BE2C (cell line): Measurements from ENCODE around the gene C10orf95. TPM values are rescaled to one million over a fixed set of nuclear protein-coding genes. Genes with fewer than 3 reads are reported as not detected.
A peak's percentile ranks its signal among the peaks of the same experiment; 100 is the strongest.
"Not testable (repeated sequence)": the region's sequence is repeated elsewhere in the genome, so short reads cannot be mapped to it uniquely, and the experiment has no call there.

Experiments
- DNase-seq: peaks from one replicate; pipeline ENCODE4 v3.0.0-alpha.2; 2020
- H3K27me3 ChIP-seq: fragments of 250-450 bp; sonication (Bioruptor Pico); 2 replicates; pipeline ENCODE4 v1.5.1; 2020; ENCODE audit warnings: mild to moderate bottlenecking
- H3K36me3 ChIP-seq: fragments of 250-450 bp; sonication (Bioruptor Pico); 2 replicates; pipeline ENCODE4 v1.5.1; 2020; ENCODE audit warnings: mild to moderate bottlenecking
- H3K4me1 ChIP-seq: fragments of 250-450 bp; sonication (Bioruptor Pico); 2 replicates; pipeline ENCODE4 v1.5.1; 2020
- H3K4me3 ChIP-seq: 2 replicates; pipeline ENCODE4 v1.5.1; 2011; ENCODE audit warnings: low read depth, low read length
- H3K9me3 ChIP-seq: fragments of 250-450 bp; sonication (Bioruptor Pico); 2 replicates; pipeline ENCODE4 v1.5.1; 2020
- CTCF ChIP-seq: IDR thresholded peaks from 2 replicates; pipeline ENCODE4 v1.5.1; 2012; ENCODE audit warnings: mild to moderate bottlenecking, low read depth, low read length
- polyA plus RNA-seq: library from polyadenylated mRNA; unstranded; fragments of >200 nt; gene quantifications from one replicate; pipeline ENCODE4 v1.2.1, GENCODE V29; 2012; ENCODE audit warnings: low read depth, missing spikeins; ENCODE audit not compliant: insufficient read length, insufficient read depth

C10orf95 gene
- polyA plus RNA-seq, result 1.0 TPM

GRCh38 chr10:102451105-102451969 is at the start of gene C10orf95:
C10orf95 (minus strand) TSS chr10:102451543; CDS start chr10:102451093, 450 bp downstream.
- Histone ChIP-seq H3K4me1 (no peaks in the 10 kb centered on the region), H3K9me3 (no peaks in the 10 kb centered on the region), H3K36me3 (no peaks in the 10 kb centered on the region), H3K4me3 (peak within 1 kb of the TSS; percentile 68), H3K27me3 (no peaks in the 10 kb centered on the region)
- TF ChIP-seq CTCF, result no peak
- DNase-seq, result no peak

DNA sequence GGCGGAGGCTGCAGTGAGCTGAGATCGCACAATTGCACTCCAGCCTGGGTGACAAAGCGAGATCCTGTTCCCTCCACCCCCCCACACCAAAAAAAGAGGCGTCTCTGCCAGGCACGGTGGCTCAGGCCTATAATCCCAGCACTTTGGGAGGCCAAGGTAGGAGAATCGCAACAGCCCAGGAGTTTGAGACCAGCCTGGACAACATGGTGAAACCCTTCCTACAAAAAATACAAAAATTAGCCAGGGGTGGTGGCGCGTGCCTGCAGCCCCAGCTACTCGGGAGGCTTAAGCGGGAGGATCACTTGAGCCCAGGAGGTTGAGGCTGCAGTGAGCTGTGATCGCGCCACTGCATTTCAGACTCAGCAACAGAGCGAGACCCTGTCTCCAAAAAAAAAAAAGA is 49.3 kb upstream of the C10orf95 start:
- H3K36me3 ChIP-seq, H3K27me3 ChIP-seq, H3K4me1 ChIP-seq, DNase-seq, H3K9me3 ChIP-seq, H3K4me3 ChIP-seq: not testable (repeated sequence)

DNA sequence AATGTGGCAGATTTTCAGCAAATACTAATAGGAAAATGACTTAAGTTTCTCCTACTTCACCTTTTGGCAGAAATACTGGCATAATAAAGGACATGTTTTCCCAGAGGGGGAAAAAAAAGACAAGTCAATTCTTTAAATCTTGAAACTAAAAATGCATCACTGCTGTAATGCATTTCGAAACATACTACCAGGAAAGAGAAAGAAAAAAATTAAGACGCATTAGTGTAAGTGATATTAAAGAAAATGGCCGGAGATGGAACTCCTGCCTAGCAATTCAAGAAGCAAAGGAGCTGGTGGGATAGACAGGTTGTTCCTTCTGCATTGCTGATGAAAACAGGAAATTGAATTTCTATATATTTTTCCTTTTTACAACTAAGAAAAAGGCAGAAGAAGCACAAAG is 48.0 kb upstream of the C10orf95 start:
- no peak overlapping the region for H3K4me3 ChIP-seq
- no peak for TF ChIP-seq CTCF
- H3K9me3 ChIP-seq, result no peaks in the 10 kb centered on the region
- H3K27me3 ChIP-seq, result no peaks in the 10 kb centered on the region
- H3K36me3 ChIP-seq, result 0 out of 2 replicates have a peak, but pooled peaks cover 4% of the 10 kb centered on the region
- no peaks in the 10 kb centered on the region for H3K4me1 ChIP-seq
- no peak for DNase-seq

DNA sequence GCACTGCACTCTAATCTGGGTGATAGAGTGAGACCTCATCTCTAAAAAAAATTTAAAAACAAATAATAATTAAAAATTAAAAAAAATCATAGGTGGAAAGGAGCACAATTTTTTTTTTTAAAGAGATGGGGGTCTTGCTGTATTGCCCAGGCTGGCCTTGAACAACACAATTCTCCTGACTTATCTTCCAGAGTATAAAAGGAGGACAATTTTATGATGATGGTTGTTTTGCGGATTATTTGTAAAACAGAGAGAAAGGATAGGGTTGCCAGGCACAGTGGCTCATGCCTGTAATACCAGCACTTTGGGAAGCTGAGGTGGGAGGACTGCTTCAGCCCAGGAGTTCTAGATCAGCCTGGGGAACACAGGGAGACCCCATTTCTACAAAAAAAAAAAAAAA is 46.2 kb upstream of the C10orf95 start:
- Histone ChIP-seq H3K4me3 (no peak overlapping the region), H3K27me3 (no peaks in the 10 kb centered on the region), H3K4me1 (no peaks in the 10 kb centered on the region), H3K36me3 (0 out of 2 replicates have a peak, but pooled peaks cover 7% of the 10 kb centered on the region), H3K9me3 (no peaks in the 10 kb centered on the region)
- DNase-seq, result no peak
- no peak for TF ChIP-seq CTCF

- Histone ChIP-seq H3K4me3 (no peak overlapping the region), H3K27me3 (no peaks in the 10 kb centered on the region), H3K36me3 (peaks cover 17% of the 10 kb centered on the region), H3K4me1 (no peaks in the 10 kb centered on the region), H3K9me3 (no peaks in the 10 kb centered on the region)
- no peak for TF ChIP-seq CTCF
- DNase-seq, result no peak
These were observed 42.4 kb upstream of the C10orf95 start for GRCh38 chr10:102493771-102494170.

DNA sequence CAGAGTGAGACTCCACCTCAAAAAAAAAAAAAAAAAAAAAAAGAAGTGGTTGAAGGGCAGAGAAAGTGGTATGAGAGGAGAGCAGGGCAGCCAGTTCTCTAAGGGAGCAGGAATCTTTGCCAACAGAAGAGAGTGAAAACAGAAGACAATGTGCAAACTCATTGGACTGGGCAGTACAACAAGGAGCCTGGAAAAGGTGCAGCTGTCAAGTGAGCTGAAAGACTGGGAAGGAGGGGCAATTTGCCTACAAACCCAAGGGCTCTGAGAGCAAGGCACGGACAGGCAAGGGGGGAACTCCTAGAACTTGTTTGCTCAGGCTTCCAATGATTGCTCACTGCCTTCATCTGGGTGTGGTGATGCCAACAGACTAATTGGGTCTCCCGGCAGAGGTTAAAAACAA is 41.6 kb upstream of the C10orf95 start:
- Histone ChIP-seq H3K36me3 (peaks cover 25% of the 10 kb centered on the region), H3K4me1 (no peaks in the 10 kb centered on the region), H3K4me3 (no peak overlapping the region), H3K9me3 (no peaks in the 10 kb centered on the region), H3K27me3 (no peaks in the 10 kb centered on the region)
- DNase-seq, result no peak
- TF ChIP-seq CTCF, result no peak
